Neural cell (in vitro differentiated cells): ENCODE results near the gene CDK6. TPM values are rescaled to one million over a fixed set of nuclear protein-coding genes. Genes with fewer than 3 reads are reported as not detected.

ENCODE experiments used
- H2AFZ ChIP-seq: fragments of 200-600, 300-800 bp; sonication (generic), shearing (Covaris generic); 2 replicates; pipeline ENCODE4 v1.6.0; 2014; ENCODE audit warnings: low read depth, mild to moderate bottlenecking, antibody characterized with exemption, low read length, moderate library complexity
- H3F3A ChIP-seq: fragments of 200-600 bp; shearing (Covaris generic); 2 replicates; pipeline ENCODE4 v1.6.1; 2016; ENCODE audit warnings: mild to moderate bottlenecking, moderate library complexity, mixed read lengths, antibody characterized with exemption, low read length; ENCODE audit not compliant: insufficient read depth, poor library complexity, severe bottlenecking
- H3K27ac ChIP-seq: fragments of 200-600, 300-800 bp; sonication (generic), shearing (Covaris generic); 2 replicates; pipeline ENCODE4 v1.5.1; 2014; ENCODE audit warnings: mild to moderate bottlenecking, low read length, moderate library complexity
- H3K27me3 ChIP-seq: fragments of 300-800, 200-600 bp; sonication (generic), shearing (Covaris generic); 2 replicates; pipeline ENCODE4 v1.6.0; 2014; ENCODE audit warnings: mild to moderate bottlenecking, low read depth, low read length, moderate library complexity; ENCODE audit not compliant: insufficient read depth
- H3K36me3 ChIP-seq: fragments of 300-800, 200-600 bp; sonication (generic), shearing (Covaris generic); 2 replicates; pipeline ENCODE4 v1.5.1; 2014; ENCODE audit warnings: mild to moderate bottlenecking, antibody characterized with exemption, low read length, moderate library complexity; ENCODE audit not compliant: insufficient read depth
- H3K4me2 ChIP-seq: fragments of 300-800, 200-600 bp; sonication (generic), shearing (Covaris generic); 2 replicates; pipeline ENCODE4 v1.6.0; 2014; ENCODE audit warnings: mild to moderate bottlenecking, low read length
- H3K4me3 ChIP-seq: fragments of 300-800, 200-600 bp; sonication (generic), shearing (Covaris generic); 2 replicates; pipeline ENCODE4 v1.5.1; 2014; ENCODE audit warnings: mild to moderate bottlenecking, low read length, moderate library complexity
- H3K79me2 ChIP-seq: fragments of 200-600 bp; shearing (Covaris generic); replicated peaks from 2 replicates; pipeline ENCODE4 v1.6.0; 2014; ENCODE audit warnings: mild to moderate bottlenecking, low read length, moderate library complexity; ENCODE audit not compliant: insufficient read depth
- H3K9ac ChIP-seq: fragments of 300-800, 200-600 bp; sonication (generic), shearing (Covaris generic); 2 replicates; pipeline ENCODE4 v1.6.1; 2016; ENCODE audit warnings: mild to moderate bottlenecking, low read length, mixed read lengths
- H3K9me2 ChIP-seq: fragments of 200-600 bp; shearing (Covaris generic); 2 replicates; pipeline ENCODE4 v1.6.1; 2016; ENCODE audit warnings: mild to moderate bottlenecking, low read length, mixed read lengths; ENCODE audit not compliant: insufficient read depth
- H3K9me3 ChIP-seq: fragments of 200-600, 300-800 bp; sonication (generic), shearing (Covaris generic); 2 replicates; pipeline ENCODE4 v1.6.1; 2016; ENCODE audit warnings: mild to moderate bottlenecking, mixed run types, low read length, moderate library complexity, mixed read lengths
- H4K20me1 ChIP-seq: fragments of 200-600 bp; shearing (Covaris generic); 2 replicates; pipeline ENCODE4 v1.6.1; 2016; ENCODE audit warnings: mild to moderate bottlenecking, mixed run types; ENCODE audit not compliant: insufficient read depth
- CTCF ChIP-seq: fragments of 450-650 bp; IDR thresholded peaks from 2 replicates; pipeline ENCODE4 v1.5.1; 2014; ENCODE audit warnings: antibody characterized with exemption, mild to moderate bottlenecking, moderate library complexity; ENCODE audit not compliant: poor library complexity, severe bottlenecking
- EP300 ChIP-seq: fragments of 450-650 bp; conservative IDR thresholded peaks from 2 replicates; pipeline ENCODE4 v1.6.1; 2014; ENCODE audit warnings: antibody characterized with exemption, mild to moderate bottlenecking, moderate library complexity; ENCODE audit not compliant: poor library complexity, severe bottlenecking
- EZH2 ChIP-seq: fragments of 200-600, 300-800 bp; shearing (Covaris generic), sonication (generic); IDR thresholded peaks from 2 replicates; pipeline ENCODE4 v1.6.1; 2014; ENCODE audit warnings: antibody characterized with exemption, low read length, borderline replicate concordance, mild to moderate bottlenecking; ENCODE audit not compliant: insufficient read depth, poor library complexity, severe bottlenecking
- MXI1 ChIP-seq: fragments of 450-650 bp; conservative IDR thresholded peaks from 2 replicates; pipeline ENCODE4 v1.6.1; 2014; ENCODE audit warnings: antibody characterized with exemption, mild to moderate bottlenecking; ENCODE audit not compliant: poor library complexity, severe bottlenecking
- POLR2AphosphoS5 ChIP-seq: IDR thresholded peaks from 2 replicates; pipeline ENCODE4 v1.6.1; 2012
- RAD21 ChIP-seq: fragments of 450-650 bp; conservative IDR thresholded peaks from 2 replicates; pipeline ENCODE4 v1.6.1; 2014; ENCODE audit warnings: antibody characterized with exemption, mild to moderate bottlenecking, moderate library complexity
- SMC3 ChIP-seq: fragments of 450-650 bp; conservative IDR thresholded peaks from 2 replicates; pipeline ENCODE4 v1.6.1; 2014; ENCODE audit warnings: antibody characterized with exemption, mild to moderate bottlenecking, moderate library complexity; ENCODE audit not compliant: poor library complexity
- TAF1 ChIP-seq: IDR thresholded peaks from 2 replicates; pipeline ENCODE4 v1.6.1; 2012; ENCODE audit warnings: low read depth
- polyA plus RNA-seq: library from polyadenylated mRNA; depleted of rRNA; stranded (reverse); fragments of >200 nt; gene quantifications from 2 replicates; pipeline ENCODE4 v1.2.3, GENCODE V29; 2014
- TF ChIP-seq, protein P1 (sequence below): IDR thresholded peaks from 2 replicates; pipeline ENCODE4 v1.6.1; 2012; ENCODE audit warnings: borderline replicate concordance

CDK6 gene
- polyA plus RNA-seq, 1 donor from 2014 or later: 4.1 TPM

- H3K36me3 ChIP-seq: no peaks in the 10 kb centered on the region
- no peaks in the 10 kb centered on the region for H3K9me2 ChIP-seq
- no peaks in the 10 kb centered on the region for H3K79me2 ChIP-seq
- no peak overlapping the region for H3K9ac ChIP-seq
- TF ChIP-seq EP300 (no peak), EZH2 (no peak), SMC3 (no peak), CTCF (no peak), TAF1 (no peak), MXI1 (no peak), POLR2AphosphoS5 (no peak), RAD21 (no peak)
- TF ChIP-seq, protein P1, sequence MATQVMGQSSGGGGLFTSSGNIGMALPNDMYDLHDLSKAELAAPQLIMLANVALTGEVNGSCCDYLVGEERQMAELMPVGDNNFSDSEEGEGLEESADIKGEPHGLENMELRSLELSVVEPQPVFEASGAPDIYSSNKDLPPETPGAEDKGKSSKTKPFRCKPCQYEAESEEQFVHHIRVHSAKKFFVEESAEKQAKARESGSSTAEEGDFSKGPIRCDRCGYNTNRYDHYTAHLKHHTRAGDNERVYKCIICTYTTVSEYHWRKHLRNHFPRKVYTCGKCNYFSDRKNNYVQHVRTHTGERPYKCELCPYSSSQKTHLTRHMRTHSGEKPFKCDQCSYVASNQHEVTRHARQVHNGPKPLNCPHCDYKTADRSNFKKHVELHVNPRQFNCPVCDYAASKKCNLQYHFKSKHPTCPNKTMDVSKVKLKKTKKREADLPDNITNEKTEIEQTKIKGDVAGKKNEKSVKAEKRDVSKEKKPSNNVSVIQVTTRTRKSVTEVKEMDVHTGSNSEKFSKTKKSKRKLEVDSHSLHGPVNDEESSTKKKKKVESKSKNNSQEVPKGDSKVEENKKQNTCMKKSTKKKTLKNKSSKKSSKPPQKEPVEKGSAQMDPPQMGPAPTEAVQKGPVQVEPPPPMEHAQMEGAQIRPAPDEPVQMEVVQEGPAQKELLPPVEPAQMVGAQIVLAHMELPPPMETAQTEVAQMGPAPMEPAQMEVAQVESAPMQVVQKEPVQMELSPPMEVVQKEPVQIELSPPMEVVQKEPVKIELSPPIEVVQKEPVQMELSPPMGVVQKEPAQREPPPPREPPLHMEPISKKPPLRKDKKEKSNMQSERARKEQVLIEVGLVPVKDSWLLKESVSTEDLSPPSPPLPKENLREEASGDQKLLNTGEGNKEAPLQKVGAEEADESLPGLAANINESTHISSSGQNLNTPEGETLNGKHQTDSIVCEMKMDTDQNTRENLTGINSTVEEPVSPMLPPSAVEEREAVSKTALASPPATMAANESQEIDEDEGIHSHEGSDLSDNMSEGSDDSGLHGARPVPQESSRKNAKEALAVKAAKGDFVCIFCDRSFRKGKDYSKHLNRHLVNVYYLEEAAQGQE: no peak
- H3K27ac ChIP-seq: no peak overlapping the region
- no peaks in the 10 kb centered on the region for H3F3A ChIP-seq
- H4K20me1 ChIP-seq: no peaks in the 10 kb centered on the region
- H2AFZ ChIP-seq: no peak overlapping the region
- no peak overlapping the region for H3K4me3 ChIP-seq
- H3K27me3 ChIP-seq: no peaks in the 10 kb centered on the region
- no peaks in the 10 kb centered on the region for H3K9me3 ChIP-seq
- H3K4me2 ChIP-seq: no peak overlapping the region
These were observed 38.7 kb downstream of the CDK6 start for GRCh38 chr7:92797693-92798092.

- no peak overlapping the region for H3K4me2 ChIP-seq
- no peak overlapping the region for H3K27ac ChIP-seq
- TF ChIP-seq TAF1 (no peak), POLR2AphosphoS5 (no peak), EZH2 (no peak), RAD21 (no peak)
- H3K9me3 ChIP-seq: no peaks in the 10 kb centered on the region
- no peaks in the 10 kb centered on the region for H3F3A ChIP-seq
- H3K79me2 ChIP-seq: no peaks in the 10 kb centered on the region
- no peaks in the 10 kb centered on the region for H3K27me3 ChIP-seq
- no peaks in the 10 kb centered on the region for H3K9me2 ChIP-seq
- H3K4me3 ChIP-seq: no peak overlapping the region
- H4K20me1 ChIP-seq: no peaks in the 10 kb centered on the region
- H3K9ac ChIP-seq: no peak overlapping the region
- no peaks in the 10 kb centered on the region for H3K36me3 ChIP-seq
- no peak overlapping the region for H2AFZ ChIP-seq
These were observed 39.1 kb downstream of the CDK6 start for GRCh38 chr7:92797284-92797683.

DNA sequence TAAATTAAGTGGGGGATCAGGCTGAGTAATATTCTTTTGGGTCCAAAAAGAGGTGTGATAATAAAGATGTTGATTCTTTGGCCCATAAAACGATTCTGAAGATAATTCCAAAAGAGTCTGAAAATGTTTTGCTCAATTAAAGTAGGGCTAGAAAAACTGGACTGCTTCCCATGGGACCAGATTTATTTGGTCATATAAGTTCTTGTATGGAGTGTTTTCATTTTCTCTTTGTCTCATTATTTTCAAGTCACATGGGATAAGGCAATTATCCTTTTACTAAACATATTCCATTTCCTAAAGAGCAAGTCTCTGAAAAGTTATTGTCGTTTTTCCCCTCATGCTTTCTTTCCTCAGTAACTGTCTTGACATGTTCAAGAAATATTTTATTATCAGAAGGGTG is 41.5 kb downstream of the CDK6 start:
- no peak overlapping the region for H3K4me2 ChIP-seq
- H3K36me3 ChIP-seq: no peaks in the 10 kb centered on the region
- H3K4me3 ChIP-seq: no peak overlapping the region
- H4K20me1 ChIP-seq: no peaks in the 10 kb centered on the region
- no peak overlapping the region for H3K27ac ChIP-seq
- no peaks in the 10 kb centered on the region for H3K79me2 ChIP-seq
- H3K9me3 ChIP-seq: no peaks in the 10 kb centered on the region
- no peak overlapping the region for H2AFZ ChIP-seq
- H3K9me2 ChIP-seq: no peaks in the 10 kb centered on the region
- no peaks in the 10 kb centered on the region for H3F3A ChIP-seq
- no peak for TF ChIP-seq POLR2AphosphoS5
- H3K9ac ChIP-seq: no peak overlapping the region
- no peaks in the 10 kb centered on the region for H3K27me3 ChIP-seq
